Keratinocyte (primary cell): ENCODE measurements around the gene SLC25A52. TPM values are rescaled to one million over a fixed set of nuclear protein-coding genes. Genes with fewer than 3 reads are reported as not detected.
"Not testable (repeated sequence)": the region's sequence is repeated elsewhere in the genome, so short reads cannot be mapped to it uniquely, and the experiment has no call there.

Source experiments
- DNase-seq: peaks from one replicate; pipeline ENCODE4 v3.0.0-alpha.2; 2011; ENCODE audit warnings: low read depth, missing footprints, low spot score
- FAIRE-seq: peaks from 2 replicates; lab custom pipeline; 2011; peaks lifted over from hg19 to GRCh38; lab: Jason Lieb, UNC
- H2AFZ ChIP-seq: 2 replicates; pipeline ENCODE4 v1.6.0; 2012; ENCODE audit warnings: low read length, control low read depth, inconsistent platforms; ENCODE audit not compliant: control insufficient read depth
- H3K27ac ChIP-seq: 2 replicates; pipeline ENCODE4 v1.5.1; 2011; ENCODE audit warnings: low read length; ENCODE audit not compliant: control insufficient read depth, insufficient read depth
- H3K27me3 ChIP-seq: 3 replicates; pipeline ENCODE4 v1.6.0; 2011; ENCODE audit warnings: low read length; ENCODE audit not compliant: control insufficient read depth, insufficient read depth; ENCODE audit errors: extremely low read depth
- H3K36me3 ChIP-seq, 2 experiments: 2 replicates in 1 of 2; 3 replicates in 1 of 2; pipeline ENCODE4 v1.5.1; 2011; ENCODE audit warnings: low read length in 2 of 2, mild to moderate bottlenecking in 1 of 2; ENCODE audit not compliant: control insufficient read depth in 2 of 2, insufficient read depth in 2 of 2; ENCODE audit errors: extremely low read depth in 1 of 2
- H3K4me1 ChIP-seq: 3 replicates; pipeline ENCODE4 v1.5.1; 2011; ENCODE audit warnings: low read length; ENCODE audit not compliant: control insufficient read depth, insufficient read depth; ENCODE audit errors: extremely low read depth
- H3K4me2 ChIP-seq: 3 replicates; pipeline ENCODE4 v1.6.0; 2011; ENCODE audit warnings: low read depth, low read length; ENCODE audit not compliant: control insufficient read depth, insufficient read depth; ENCODE audit errors: extremely low read depth
- H3K4me3 ChIP-seq, 3 experiments: fragments of 200-600 bp in 1 of 3; sonication (generic) in 1 of 3; 2 replicates in 2 of 3; 3 replicates in 1 of 3; pipeline ENCODE4 v1.5.1; 2011 to 2016; ENCODE audit warnings: low read length in 3 of 3, mild to moderate bottlenecking in 3 of 3, control low read depth in 2 of 3, inconsistent platforms in 1 of 3, low read depth in 1 of 3, mixed read lengths in 1 of 3, mixed run types in 1 of 3, moderate library complexity in 1 of 3; ENCODE audit not compliant: control insufficient read depth in 2 of 3, insufficient read depth in 2 of 3; ENCODE audit errors: extremely low read depth in 1 of 3
- H3K79me2 ChIP-seq: 2 replicates; pipeline ENCODE4 v1.6.0; 2012; ENCODE audit warnings: low read length; ENCODE audit not compliant: control insufficient read depth, insufficient read depth
- H3K9ac ChIP-seq: 3 replicates; pipeline ENCODE4 v1.6.0; 2011; ENCODE audit warnings: low read length; ENCODE audit not compliant: control insufficient read depth, insufficient read depth; ENCODE audit errors: extremely low read depth
- H3K9me1 ChIP-seq: 3 replicates; pipeline ENCODE4 v1.6.0; 2011; ENCODE audit warnings: low read length; ENCODE audit not compliant: control insufficient read depth, insufficient read depth; ENCODE audit errors: extremely low read depth
- H3K9me3 ChIP-seq: 2 replicates; pipeline ENCODE4 v1.5.1; 2012; ENCODE audit warnings: low read depth, low read length; ENCODE audit not compliant: control insufficient read depth
- H4K20me1 ChIP-seq: 3 replicates; pipeline ENCODE4 v1.6.0; 2011; ENCODE audit warnings: low read length; ENCODE audit not compliant: control insufficient read depth, insufficient read depth; ENCODE audit errors: extremely low read depth
- CTCF ChIP-seq, 3 experiments: IDR thresholded peaks in 1 of 3; conservative IDR thresholded peaks in 1 of 3; optimal IDR thresholded peaks in 1 of 3; 2 replicates in 2 of 3; 3 replicates in 1 of 3; pipeline versions ENCODE3 to v1.5.1; 2011; ENCODE audit warnings: low read length in 3 of 3, mild to moderate bottlenecking in 3 of 3, moderate library complexity in 2 of 3, control low read depth in 1 of 3, inconsistent platforms in 1 of 3; ENCODE audit not compliant: insufficient read depth in 2 of 3; ENCODE audit errors: extremely low read depth in 1 of 3
- EZH2 ChIP-seq: IDR thresholded peaks from one replicate; pipeline ENCODE4 v1.6.1; 2012; ENCODE audit warnings: inconsistent platforms, mild to moderate bottlenecking, low read length, moderate library complexity
- dilution Hi-C: fragments of 300-500 bp; cut with MboI; formaldehyde crosslinking; loops from one replicate; pipeline ENCODE4 v1.7.0; 2020; ENCODE audit warnings: low sequenced_read_pairs; ENCODE audit not compliant: extremely low pct_ligation_motif_present
- polyA plus RNA-seq, 5 experiments: library from polyadenylated mRNA; depleted of rRNA in 3 of 5; stranded (reverse) in 3 of 5; stranded (forward) in 1 of 5; unstranded in 1 of 5; fragments of >200 nt; gene quantifications; 1 replicate in 1 of 5; 2 replicates in 3 of 5; 3 replicates in 1 of 5; pipeline versions ENCODE4 v1.2.1 to v1.2.3, GENCODE V29; 2011 to 2012; ENCODE audit warnings: missing spikeins in 2 of 5, low read depth in 1 of 5, low replicate concordance in 1 of 5

The SLC25A52 gene
- polyA plus RNA-seq, 1 donor (not counting 4 experiments of a cell fraction or from before 2014, with no cell fraction given): not detected

GRCh38 chr18:31801078-31801477 is 40.4 kb upstream of the SLC25A52 start:
- TF ChIP-seq CTCF (optimal IDR thresholded peaks at IDR 0.05 in 1 of 3, IDR thresholded peaks at IDR 0.05 in 1 of 3, conservative IDR thresholded peaks at IDR 0.05 in 1 of 3; ENCODE audit: extremely low read depth in 1 of 3, insufficient read depth in 2 of 3, low read length in 3 of 3) (no peak), EZH2 (no peak)
- Histone ChIP-seq H3K27me3 (no peaks in the 10 kb centered on the region), H4K20me1 (no peaks in the 10 kb centered on the region), H3K9me3 (no peaks in the 10 kb centered on the region), H3K4me2 (no peak overlapping the region), H3K36me3 (no peaks in the 10 kb centered on the region), H3K79me2 (no peaks in the 10 kb centered on the region), H3K4me1 (no peaks in the 10 kb centered on the region), H3K4me3 (no peak overlapping the region), H3K9ac (no peak overlapping the region), H2AFZ (no peak overlapping the region), H3K9me1 (no peaks in the 10 kb centered on the region), H3K27ac (no peak overlapping the region)
- FAIRE-seq: no peak
- dilution Hi-C loops: no loop called here
- DNase-seq: no peak

GRCh38 chr18:31799257-31799656 is 38.6 kb upstream of the SLC25A52 start:
- H3K79me2 ChIP-seq, H4K20me1 ChIP-seq, dilution Hi-C loops, H3K27me3 ChIP-seq, H3K9me3 ChIP-seq, H3K4me3 ChIP-seq, H3K4me1 ChIP-seq, FAIRE-seq, H3K36me3 ChIP-seq, H2AFZ ChIP-seq, H3K9me1 ChIP-seq, H3K4me2 ChIP-seq, H3K9ac ChIP-seq, H3K27ac ChIP-seq, DNase-seq: not testable (repeated sequence)

- Histone ChIP-seq H2AFZ (no peak overlapping the region), H3K4me3 (no peak overlapping the region), H3K9ac (no peak overlapping the region), H3K9me1 (no peaks in the 10 kb centered on the region), H3K27me3 (no peaks in the 10 kb centered on the region), H3K79me2 (no peaks in the 10 kb centered on the region), H3K36me3 (no peaks in the 10 kb centered on the region), H3K9me3 (no peaks in the 10 kb centered on the region), H4K20me1 (no peaks in the 10 kb centered on the region), H3K4me2 (no peak overlapping the region), H3K4me1 (no peaks in the 10 kb centered on the region), H3K27ac (no peak overlapping the region)
- FAIRE-seq: no peak
- no peak for DNase-seq
- dilution Hi-C loops: no loop called here
- TF ChIP-seq CTCF (optimal IDR thresholded peaks at IDR 0.05 in 1 of 3, IDR thresholded peaks at IDR 0.05 in 1 of 3, conservative IDR thresholded peaks at IDR 0.05 in 1 of 3; ENCODE audit: extremely low read depth in 1 of 3, insufficient read depth in 2 of 3, low read length in 3 of 3) (no peak), EZH2 (no peak)
Measured at GRCh38 chr18:31798399-31798798, 37.7 kb upstream of the SLC25A52 start.
